Lower leg skin (tissue), 4 donors: ENCODE measurements around the gene UTP18. TPM values are rescaled to one million over a fixed set of nuclear protein-coding genes. Genes with fewer than 3 reads are reported as not detected.
A peak's percentile ranks its signal among the peaks of the same experiment; 100 is the strongest.
"Not testable (repeated sequence)": the region's sequence is repeated elsewhere in the genome, so short reads cannot be mapped to it uniquely, and the experiment has no call there.

ENCODE experiments used
- DNase-seq, 2 donors: peaks; one replicate each; pipeline ENCODE4 v3.0.0-alpha.2; 2019; ENCODE audit warnings: low spot score in 2 of 2
- H3K4me3 ChIP-seq: fragments of 200-600 bp; sonication (generic); 2 replicates; pipeline ENCODE4 v1.5.1; 2017; ENCODE audit warnings: mild to moderate bottlenecking, low read depth; ENCODE audit not compliant: poor library complexity, severe bottlenecking
- POLR2A ChIP-seq, 2 donors: fragments of 450-650 bp; IDR thresholded peaks; one replicate each; pipeline ENCODE4 v1.6.1; 2016 to 2017; ENCODE audit warnings: antibody characterized with exemption in 2 of 2, mild to moderate bottlenecking in 1 of 2, moderate library complexity in 1 of 2
- WGBS, 2 donors: methylation state at CpG; one replicate each; pipeline ENCODE4 v1.1.5; 2018; 5-methylcytosine and 5-hydroxymethylcytosine counted together
- intact Hi-C: fragments of 100-400 bp; cut with DNase I; formaldehyde crosslinking; loops from one replicate; pipeline ENCODE4 v1.15.0; 2023; ENCODE audit warnings: low total_unique reads
- total RNA-seq, 4 donors: library from RNA; depleted of rRNA; stranded (reverse); fragments of >200 nt; gene quantifications; one replicate each; pipeline ENCODE4 v1.1.0, GENCODE V29; 2016
- TF ChIP-seq, protein P1 (sequence below), 3 donors: fragments of 450-650 bp; IDR thresholded peaks; one replicate each; pipeline ENCODE4 v1.5.1; 2016; ENCODE audit warnings: antibody characterized with exemption in 3 of 3, mild to moderate bottlenecking in 3 of 3, moderate library complexity in 2 of 3

UTP18 gene
- total RNA-seq, 4 donors from 2014 or later: 30.4 to 55.2 (median 41.6) TPM

- intact Hi-C loops: no loop called here
- DNase-seq: peak; percentile 37 to 93
- H3K4me3 ChIP-seq: peak overlapping the region; percentile 87
- WGBS, 2 donors: 5 to 8% methylated on average over 39 to 42 of the region's 42 CpGs
- no peak for TF ChIP-seq POLR2A (IDR thresholded peaks at IDR 0.05)
- TF ChIP-seq, protein P1, sequence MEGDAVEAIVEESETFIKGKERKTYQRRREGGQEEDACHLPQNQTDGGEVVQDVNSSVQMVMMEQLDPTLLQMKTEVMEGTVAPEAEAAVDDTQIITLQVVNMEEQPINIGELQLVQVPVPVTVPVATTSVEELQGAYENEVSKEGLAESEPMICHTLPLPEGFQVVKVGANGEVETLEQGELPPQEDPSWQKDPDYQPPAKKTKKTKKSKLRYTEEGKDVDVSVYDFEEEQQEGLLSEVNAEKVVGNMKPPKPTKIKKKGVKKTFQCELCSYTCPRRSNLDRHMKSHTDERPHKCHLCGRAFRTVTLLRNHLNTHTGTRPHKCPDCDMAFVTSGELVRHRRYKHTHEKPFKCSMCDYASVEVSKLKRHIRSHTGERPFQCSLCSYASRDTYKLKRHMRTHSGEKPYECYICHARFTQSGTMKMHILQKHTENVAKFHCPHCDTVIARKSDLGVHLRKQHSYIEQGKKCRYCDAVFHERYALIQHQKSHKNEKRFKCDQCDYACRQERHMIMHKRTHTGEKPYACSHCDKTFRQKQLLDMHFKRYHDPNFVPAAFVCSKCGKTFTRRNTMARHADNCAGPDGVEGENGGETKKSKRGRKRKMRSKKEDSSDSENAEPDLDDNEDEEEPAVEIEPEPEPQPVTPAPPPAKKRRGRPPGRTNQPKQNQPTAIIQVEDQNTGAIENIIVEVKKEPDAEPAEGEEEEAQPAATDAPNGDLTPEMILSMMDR (IDR thresholded peaks at IDR 0.05): no peak
Measured at GRCh38 chr17:51261024-51261963, 948 bp downstream of the UTP18 start.

GRCh38 chr17:51263006-51263405 lies 2.7 kb downstream of the UTP18 start:
- DNase-seq: no peak
- 77 to 91% methylated on average over 3 of the region's 3 CpGs for WGBS, 2 donors
- intact Hi-C loops: no loop called here
- no peak for TF ChIP-seq POLR2A (IDR thresholded peaks at IDR 0.05)
- TF ChIP-seq, protein P1 (IDR thresholded peaks at IDR 0.05): no peak
- no peak overlapping the region for H3K4me3 ChIP-seq

GRCh38 chr17:51264466-51264865 lies 4.1 kb downstream of the UTP18 start:
- intact Hi-C loops, H3K4me3 ChIP-seq, DNase-seq: not testable (repeated sequence)
- 81 to 94% methylated on average over 4 of the region's 4 CpGs for WGBS, 2 donors

GRCh38 chr17:51269991-51270390 lies 9.6 kb downstream of the UTP18 start:
- TF ChIP-seq POLR2A (IDR thresholded peaks at IDR 0.05): no peak
- TF ChIP-seq, protein P1 (IDR thresholded peaks at IDR 0.05): no peak
- intact Hi-C loops: no loop called here
- 94% methylated on average over 6 of the region's 6 CpGs for WGBS, 2 donors

DNA sequence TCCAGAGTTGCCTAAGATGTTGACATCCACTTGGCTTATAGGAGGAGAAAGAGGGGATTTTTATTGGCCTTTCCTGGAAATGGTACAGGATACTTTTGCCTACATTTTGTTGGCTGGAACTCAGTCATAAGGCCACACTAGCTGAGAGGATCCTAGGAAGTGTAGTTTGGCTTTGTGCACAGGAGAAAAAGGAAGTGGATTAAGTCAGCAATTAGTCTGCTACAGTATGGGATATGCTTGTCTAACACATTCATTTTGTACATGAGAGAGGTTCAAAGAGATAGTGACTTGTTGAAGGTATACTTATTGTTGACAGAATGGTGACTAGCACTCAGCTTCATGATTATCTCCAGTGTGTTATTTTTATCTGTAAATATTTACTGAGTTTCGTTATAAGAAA lies 10.3 kb downstream of the UTP18 start:
- WGBS, 2 donors: 79 to 85% methylated on average over 1 of the region's 1 CpG
- intact Hi-C loops: no loop called here
- H3K4me3 ChIP-seq: no peak overlapping the region

More at GRCh38 chr17:51269991-51270390, 9.6 kb downstream of the UTP18 start:
- H3K4me3 ChIP-seq: no peak overlapping the region
- DNase-seq: no peak

GRCh38 chr17:51272812-51273211 lies 12.5 kb downstream of the UTP18 start:
- DNase-seq: no peak
- 100% methylated on average over 1 of the region's 1 CpG for WGBS, 2 donors
- no peak for TF ChIP-seq POLR2A (IDR thresholded peaks at IDR 0.05)
- TF ChIP-seq, protein P1 (IDR thresholded peaks at IDR 0.05): no peak
- H3K4me3 ChIP-seq: no peak overlapping the region
- intact Hi-C loops: no loop called here

More for the DNA sequence above, 10.3 kb downstream of the UTP18 start:
- DNase-seq: no peak
- TF ChIP-seq POLR2A (IDR thresholded peaks at IDR 0.05): no peak
- TF ChIP-seq, protein P1 (IDR thresholded peaks at IDR 0.05): no peak
